H9 (cell line): ENCODE measurements around the gene IL1RAPL1. TPM values are rescaled to one million over a fixed set of nuclear protein-coding genes. Genes with fewer than 3 reads are reported as not detected.

Experiments used
- DNase-seq: peaks from one replicate; pipeline ENCODE4 v3.0.0-alpha.2; 2017
- H2AFZ ChIP-seq: one replicate; pipeline ENCODE4 v1.6.1; 2013; ENCODE audit warnings: mild to moderate bottlenecking, low read length, control low read depth, moderate library complexity
- H2AK5ac ChIP-seq: 2 replicates; pipeline ENCODE4 v1.6.1; 2013; ENCODE audit warnings: low read length, control low read depth, mixed read lengths; ENCODE audit not compliant: insufficient read length
- H2BK120ac ChIP-seq: one replicate; pipeline ENCODE4 v1.6.1; 2013; ENCODE audit warnings: low read depth, mild to moderate bottlenecking, low read length, control low read depth, inconsistent platforms; ENCODE audit not compliant: poor library complexity, severe bottlenecking
- H2BK12ac ChIP-seq: 2 replicates; pipeline ENCODE4 v1.6.1; 2013; ENCODE audit warnings: low read length, control low read depth, mixed read lengths, low read depth; ENCODE audit not compliant: insufficient read length
- H2BK15ac ChIP-seq: 2 replicates; pipeline ENCODE4 v1.6.1; 2013; ENCODE audit warnings: low read depth, low read length, control low read depth
- H2BK20ac ChIP-seq: one replicate; pipeline ENCODE4 v1.6.1; 2013; ENCODE audit warnings: low read depth, mild to moderate bottlenecking, low read length, control low read depth, inconsistent platforms; ENCODE audit not compliant: poor library complexity, severe bottlenecking
- H2BK5ac ChIP-seq: 2 replicates; pipeline ENCODE4 v1.6.1; 2013; ENCODE audit warnings: low read length, control low read depth, mixed read lengths; ENCODE audit not compliant: insufficient read length
- H3K14ac ChIP-seq: 2 replicates; pipeline ENCODE4 v1.6.1; 2013; ENCODE audit warnings: low read length, control low read depth; ENCODE audit not compliant: insufficient read depth
- H3K18ac ChIP-seq: 2 replicates; pipeline ENCODE4 v1.6.1; 2013; ENCODE audit warnings: low read depth, mild to moderate bottlenecking, mixed read lengths, low read length, control low read depth; ENCODE audit not compliant: insufficient read length
- H3K23ac ChIP-seq: 2 replicates; pipeline ENCODE4 v1.6.1; 2013; ENCODE audit warnings: low read length, control low read depth, mixed read lengths, low read depth; ENCODE audit not compliant: insufficient read length
- H3K23me2 ChIP-seq: 2 replicates; pipeline ENCODE4 v1.6.1; 2013; ENCODE audit warnings: low read depth, mild to moderate bottlenecking, mixed read lengths, low read length, control low read depth; ENCODE audit not compliant: insufficient read length, poor library complexity, severe bottlenecking
- H3K27ac ChIP-seq: 2 replicates; pipeline ENCODE4 v1.5.1; 2013; ENCODE audit warnings: low read length, control low read depth, mixed read lengths, low read depth; ENCODE audit not compliant: insufficient read length
- H3K27me3 ChIP-seq: 2 replicates; pipeline ENCODE4 v1.6.1; 2013; ENCODE audit warnings: low read length, control low read depth, inconsistent platforms; ENCODE audit not compliant: insufficient read depth
- H3K4ac ChIP-seq: 2 replicates; pipeline ENCODE4 v1.6.1; 2013; ENCODE audit warnings: low read depth, mild to moderate bottlenecking, control low read depth, inconsistent platforms, low read length, moderate library complexity
- H3K4me1 ChIP-seq: 2 replicates; pipeline ENCODE4 v1.6.1; 2013; ENCODE audit warnings: low read length, control low read depth, inconsistent platforms; ENCODE audit not compliant: insufficient read depth
- H3K4me2 ChIP-seq: 2 replicates; pipeline ENCODE4 v1.6.1; 2013; ENCODE audit warnings: low read length, control low read depth, mixed read lengths; ENCODE audit not compliant: insufficient read length, insufficient read depth
- H3K56ac ChIP-seq: 2 replicates; pipeline ENCODE4 v1.6.1; 2013; ENCODE audit warnings: low read depth, mild to moderate bottlenecking, mixed read lengths, low read length, control low read depth; ENCODE audit not compliant: insufficient read length
- H3K79me1 ChIP-seq: 2 replicates; pipeline ENCODE4 v1.6.1; 2013; ENCODE audit warnings: low read depth, mild to moderate bottlenecking, moderate library complexity, low read length, control low read depth, inconsistent platforms; ENCODE audit not compliant: insufficient read depth, poor library complexity, severe bottlenecking
- H3K79me2 ChIP-seq: 2 replicates; pipeline ENCODE4 v1.6.1; 2013; ENCODE audit warnings: low read length, control low read depth, inconsistent platforms; ENCODE audit not compliant: insufficient read depth
- H3K9ac ChIP-seq: 2 replicates; pipeline ENCODE4 v1.6.1; 2013; ENCODE audit warnings: low read length, control low read depth, mixed read lengths; ENCODE audit not compliant: insufficient read length; ENCODE audit errors: extremely low read depth
- H3K9me3 ChIP-seq: one replicate; pipeline ENCODE4 v1.6.1; 2013; ENCODE audit warnings: low read depth, low read length, inconsistent platforms; ENCODE audit not compliant: control insufficient read depth
- H3T11ph ChIP-seq: one replicate; pipeline ENCODE4 v1.6.1; 2013; ENCODE audit warnings: mild to moderate bottlenecking, low read length, control low read depth, inconsistent platforms
- H4K20me1 ChIP-seq: one replicate; pipeline ENCODE4 v1.6.1; 2013; ENCODE audit not compliant: control insufficient read depth, insufficient read length, insufficient read depth
- H4K5ac ChIP-seq: 2 replicates; pipeline ENCODE4 v1.6.1; 2013; ENCODE audit warnings: low read depth, mild to moderate bottlenecking, mixed read lengths, low read length, control low read depth; ENCODE audit not compliant: insufficient read length
- H4K8ac ChIP-seq: replicated peaks from 2 replicates; pipeline ENCODE4 v1.6.1; 2013; ENCODE audit warnings: low read length, control low read depth, mixed read lengths, low read depth; ENCODE audit not compliant: insufficient read length
- H4K91ac ChIP-seq: 2 replicates; pipeline ENCODE4 v1.6.1; 2013; ENCODE audit warnings: low read depth, mild to moderate bottlenecking, moderate library complexity, mixed read lengths, low read length, control low read depth; ENCODE audit not compliant: insufficient read length
- H3K27ac Mint-ChIP-seq, 3 experiments: 2 replicates in 2 of 3; 3 replicates in 1 of 3; pipeline ENCODE4 v1.8.0; 2020 to 2021; ENCODE audit warnings: mixed read lengths in 3 of 3, mild to moderate bottlenecking in 1 of 3, moderate library complexity in 1 of 3
- H3K27me3 Mint-ChIP-seq: 2 replicates; pipeline ENCODE4 v1.8.0; 2021; ENCODE audit warnings: low read depth, mild to moderate bottlenecking, moderate library complexity, mixed read lengths
- H3K36me3 Mint-ChIP-seq, 3 experiments: 2 replicates in 2 of 3; 3 replicates in 1 of 3; pipeline ENCODE4 v1.8.0; 2020 to 2021; ENCODE audit warnings: low read depth in 3 of 3, mixed read lengths in 3 of 3; ENCODE audit not compliant: insufficient read depth in 1 of 3
- H3K4me1 Mint-ChIP-seq, 2 experiments: 2 replicates each; pipeline ENCODE4 v1.8.0; 2020; ENCODE audit warnings: mixed read lengths in 2 of 2
- H3K4me3 Mint-ChIP-seq, 2 experiments: 2 replicates in 1 of 2; 3 replicates in 1 of 2; pipeline ENCODE4 v1.8.0; 2020 to 2021; ENCODE audit warnings: mild to moderate bottlenecking in 2 of 2, mixed read lengths in 2 of 2, moderate library complexity in 1 of 2
- H3K9me3 Mint-ChIP-seq, 2 experiments: 2 replicates in 1 of 2; 3 replicates in 1 of 2; pipeline ENCODE4 v1.8.0; 2020; ENCODE audit warnings: mild to moderate bottlenecking in 2 of 2, mixed read lengths in 2 of 2, moderate library complexity in 1 of 2
- CTCF ChIP-seq: fragments of 200-600 bp; sonication (generic); conservative IDR thresholded peaks from 3 replicates; pipeline ENCODE4 v1.8.0; 2021; ENCODE audit warnings: antibody characterized with exemption, mild to moderate bottlenecking
- WGBS: extraction: QIAGEN DNeasy Blood & Tissue Kit; methylation state at CpG from one replicate; pipeline ENCODE4 v1.1.7; 2013; ENCODE audit warnings: missing lambda C conversion rate, low lambda C conversion rate, mixed read lengths; ENCODE audit not compliant: insufficient read length; ENCODE audit errors: extremely low coverage; 5-methylcytosine and 5-hydroxymethylcytosine counted together
- total RNA-seq: library from RNA; stranded (reverse); gene quantifications from 2 replicates; pipeline ENCODE4 v1.2.1, GENCODE V29; 2021

IL1RAPL1 gene
- total RNA-seq, 1 experiment from 2014 or later = 0.31 TPM

GRCh38 chrX:28901637-28902036 is 314.4 kb downstream of the IL1RAPL1 start:
- no CpG with 5 or more reads among the region's 3 CpGs for WGBS
- H2BK15ac ChIP-seq = no peak overlapping the region
- no peak overlapping the region for H3K4ac ChIP-seq
- no peaks in the 10 kb centered on the region for H4K20me1 ChIP-seq
- no peak overlapping the region for H2BK120ac ChIP-seq
- H2BK5ac ChIP-seq = no peak overlapping the region
- DNase-seq = no peak
- H3K56ac ChIP-seq = no peak overlapping the region
- no peak overlapping the region for H3K4me3 Mint-ChIP-seq
- H3K27me3 Mint-ChIP-seq = peaks cover 2% of the 10 kb centered on the region
- peaks cover 16 to 32% of the 10 kb centered on the region in 2 experiments for H3K4me1 Mint-ChIP-seq
- H3K36me3 Mint-ChIP-seq = peaks cover 13 to 24% (median 16%) of the 10 kb centered on the region in 3 experiments
- no peak overlapping the region for H4K5ac ChIP-seq
- no peaks in the 10 kb centered on the region for H3K4me1 ChIP-seq
- no peak overlapping the region for H2AFZ ChIP-seq
- H3K4me2 ChIP-seq = no peak overlapping the region
- peaks cover 30 to 58% of the 10 kb centered on the region in 2 experiments for H3K9me3 Mint-ChIP-seq
- H3K9me3 ChIP-seq = peaks cover 10% of the 10 kb centered on the region
- TF ChIP-seq CTCF = no peak
- no peak overlapping the region for H3K14ac ChIP-seq
- no peak overlapping the region for H2AK5ac ChIP-seq
- no peak overlapping the region for H3T11ph ChIP-seq
- no peak overlapping the region for H3K27ac Mint-ChIP-seq
- H3K9ac ChIP-seq = no peak overlapping the region
- H3K79me1 ChIP-seq = no peaks in the 10 kb centered on the region
- H2BK12ac ChIP-seq = no peak overlapping the region
- no peak overlapping the region for H3K18ac ChIP-seq
- H3K23ac ChIP-seq = no peak overlapping the region
- H3K27ac ChIP-seq = no peak overlapping the region
- H4K91ac ChIP-seq = no peak overlapping the region
- H3K79me2 ChIP-seq = no peaks in the 10 kb centered on the region
- no peak overlapping the region for H4K8ac ChIP-seq
- no peak overlapping the region for H2BK20ac ChIP-seq
- no peaks in the 10 kb centered on the region for H3K23me2 ChIP-seq
- H3K27me3 ChIP-seq = no peaks in the 10 kb centered on the region
